HG03354 (cell line): Measurements from ENCODE around the gene CCDC12.

Experiments
- ATAC-seq: cut with Tn5 transposase; IDR thresholded peaks from one replicate; pipeline ENCODE4 v1.9.1; 2021; ENCODE audit warnings: mild to moderate bottlenecking; ENCODE audit not compliant: unreplicated experiment, poor library complexity, severe bottlenecking

The CCDC12 gene

GRCh38 chr3:46997453-46998091, 21.0 kb upstream of the CCDC12 start:
- no peak for ATAC-seq

DNA sequence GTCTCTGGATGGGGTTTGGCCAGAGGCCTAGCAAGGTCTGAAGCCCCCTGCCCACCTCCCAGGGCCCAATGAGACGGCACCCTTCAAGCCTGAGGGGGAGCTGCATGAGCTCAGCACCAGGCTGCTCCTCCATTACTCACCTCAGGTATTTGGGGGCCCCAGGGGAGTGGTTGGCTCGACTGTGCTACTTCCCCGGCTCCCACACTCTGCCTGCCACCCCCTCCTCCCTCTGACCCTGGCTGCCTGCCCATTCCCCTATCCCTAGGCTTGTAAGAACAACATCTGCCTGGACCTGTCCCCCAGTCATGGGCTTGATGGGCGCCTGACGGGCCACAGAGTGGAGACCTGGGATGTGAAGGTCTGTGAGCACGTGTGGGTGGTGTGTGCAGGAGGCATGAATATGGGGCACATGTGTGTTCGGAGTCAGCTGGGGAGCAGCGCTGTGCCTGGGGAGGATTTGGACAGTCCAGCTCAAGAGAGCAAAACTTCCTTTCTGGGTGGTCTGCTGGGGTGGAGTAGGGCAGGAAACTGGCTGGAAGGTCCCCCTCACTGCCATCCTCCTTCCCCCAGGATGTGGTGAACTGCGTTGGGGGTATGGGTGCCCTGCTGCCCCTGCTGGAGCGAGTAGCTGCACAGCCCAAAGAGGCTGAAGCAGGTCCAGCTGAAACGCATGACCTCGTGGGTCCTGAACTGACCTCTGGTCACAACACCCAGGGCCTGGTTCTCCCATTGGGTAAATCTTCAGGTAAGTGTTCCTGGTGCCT, 20.3 kb upstream of the CCDC12 start:
- no peak for ATAC-seq

- no peak for ATAC-seq
These were observed 19.5 kb upstream of the CCDC12 start for GRCh38 chr3:46995901-46996562.

- ATAC-seq, result no peak
These were observed 18.5 kb upstream of the CCDC12 start for GRCh38 chr3:46994801-46995731.

DNA sequence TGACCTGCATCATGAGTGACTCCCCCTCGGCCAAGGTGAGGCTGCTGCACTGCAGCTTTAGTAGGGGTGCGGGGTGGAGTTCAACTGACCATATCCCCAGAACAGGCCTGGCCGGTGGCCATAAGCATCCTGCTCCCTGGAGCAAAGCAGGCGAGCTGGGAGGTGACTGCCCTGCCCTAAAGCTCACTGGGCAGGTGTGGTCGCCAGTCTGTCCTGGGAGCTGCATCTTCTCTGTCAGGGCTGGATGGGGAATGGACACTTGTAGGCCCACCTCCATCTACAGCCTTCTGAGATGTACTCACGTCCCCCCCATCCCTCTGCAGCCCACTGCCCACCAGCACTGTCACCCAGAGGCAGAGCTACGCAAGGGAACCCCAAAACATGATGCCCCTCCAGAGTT, 17.4 kb upstream of the CCDC12 start:
- ATAC-seq, result no peak

DNA sequence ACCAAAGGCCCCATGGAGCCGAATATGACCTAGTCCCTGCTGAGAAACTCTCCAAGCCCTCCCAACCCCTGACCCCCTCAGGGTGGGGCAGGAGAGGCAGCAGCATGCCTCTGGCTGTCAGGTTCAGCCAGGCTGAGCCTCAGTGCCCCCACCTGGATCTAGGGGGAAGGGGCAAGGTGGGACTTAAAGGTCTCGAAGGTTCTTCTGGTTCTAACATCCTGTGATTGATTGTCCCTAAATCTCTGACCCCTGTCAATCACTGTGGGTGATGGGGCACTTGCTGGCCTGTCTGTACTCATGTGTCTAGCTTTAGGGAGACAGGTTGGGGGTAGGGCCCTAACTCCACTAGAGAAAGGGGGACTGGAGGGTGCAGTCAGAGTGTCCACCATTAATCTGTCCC, 16.7 kb upstream of the CCDC12 start:
- no peak for ATAC-seq

- ATAC-seq, result no peak
These were observed 15.7 kb upstream of the CCDC12 start for GRCh38 chr3:46992231-46992630.

DNA sequence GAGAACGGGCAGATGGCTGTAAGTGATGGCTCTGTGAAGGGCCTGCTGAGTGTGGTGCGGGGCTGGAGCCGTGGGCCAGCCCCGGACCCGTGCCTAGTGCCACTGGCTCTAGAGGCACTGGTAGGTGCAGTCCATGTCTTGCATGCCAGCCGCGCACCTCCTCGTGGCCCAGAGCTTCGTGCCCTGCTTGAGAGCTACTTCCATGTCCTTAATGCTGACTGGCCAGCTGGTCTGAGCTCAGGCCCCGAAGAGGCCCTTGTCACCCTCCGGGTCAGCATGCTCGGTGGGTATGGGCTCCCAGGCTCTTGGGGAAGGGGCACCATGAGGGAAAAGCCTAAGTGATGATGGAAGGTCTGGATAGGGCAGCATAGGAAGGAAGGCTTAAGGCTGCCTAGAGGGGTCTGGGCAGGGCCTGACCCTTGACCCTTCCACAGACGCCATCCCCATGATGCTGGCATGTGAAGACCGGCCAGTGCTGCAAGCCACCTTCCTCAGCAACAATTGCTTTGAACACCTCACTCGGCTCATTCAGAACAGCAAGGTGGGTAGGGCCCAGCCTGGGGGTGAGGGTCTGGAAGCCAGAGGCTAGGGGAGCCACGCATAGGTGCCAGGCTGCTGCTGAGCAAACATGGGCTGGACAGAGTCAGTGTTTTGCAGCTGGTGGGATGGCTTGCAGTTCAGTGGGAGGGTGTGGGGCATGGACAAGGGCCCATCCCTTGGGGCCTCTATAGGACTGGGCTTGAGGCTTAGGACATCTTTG, 15.0 kb upstream of the CCDC12 start:
- no peak for ATAC-seq

DNA sequence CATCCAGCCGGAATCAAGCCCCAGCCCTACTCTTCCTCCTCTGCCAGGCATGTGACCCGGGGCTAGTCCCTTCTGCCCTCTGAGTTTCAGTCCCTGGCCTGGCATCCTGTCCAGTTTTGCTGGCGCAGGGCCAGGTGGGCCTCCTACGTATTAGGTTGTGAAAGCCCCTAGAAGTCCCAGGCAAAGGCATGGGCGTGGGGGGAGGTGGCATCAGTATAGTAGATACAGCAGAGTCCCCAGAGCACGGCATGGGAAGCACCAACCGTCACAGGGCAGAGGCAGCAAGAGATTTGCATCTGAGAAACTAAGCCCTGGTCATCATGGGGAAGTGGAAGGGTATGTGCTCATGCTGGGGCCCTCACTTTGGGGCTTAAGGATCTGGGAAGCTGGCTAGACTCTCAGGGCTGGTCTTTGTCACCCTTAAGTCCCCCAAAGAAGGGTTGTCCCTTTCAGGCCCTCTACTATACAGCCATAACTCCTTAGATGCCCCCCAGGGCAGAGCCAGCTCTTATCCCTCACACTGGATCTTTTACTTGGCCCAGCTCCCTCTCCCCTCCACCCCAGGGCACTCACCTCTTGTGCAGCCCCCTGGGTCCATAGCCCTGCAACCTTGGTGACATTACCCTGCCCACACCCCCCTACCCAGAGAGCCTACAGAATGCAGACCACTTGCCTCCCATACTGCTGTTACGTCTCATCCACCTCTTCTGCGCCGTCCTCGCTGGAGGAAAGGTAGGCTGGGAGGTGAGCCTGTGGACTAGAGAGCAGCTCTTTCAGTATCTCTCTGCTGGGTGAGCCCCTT, 14.2 kb upstream of the CCDC12 start:
- ATAC-seq, result no peak

- no peak for ATAC-seq
These were observed 12.7 kb upstream of the CCDC12 start for GRCh38 chr3:46989146-46989810.

DNA sequence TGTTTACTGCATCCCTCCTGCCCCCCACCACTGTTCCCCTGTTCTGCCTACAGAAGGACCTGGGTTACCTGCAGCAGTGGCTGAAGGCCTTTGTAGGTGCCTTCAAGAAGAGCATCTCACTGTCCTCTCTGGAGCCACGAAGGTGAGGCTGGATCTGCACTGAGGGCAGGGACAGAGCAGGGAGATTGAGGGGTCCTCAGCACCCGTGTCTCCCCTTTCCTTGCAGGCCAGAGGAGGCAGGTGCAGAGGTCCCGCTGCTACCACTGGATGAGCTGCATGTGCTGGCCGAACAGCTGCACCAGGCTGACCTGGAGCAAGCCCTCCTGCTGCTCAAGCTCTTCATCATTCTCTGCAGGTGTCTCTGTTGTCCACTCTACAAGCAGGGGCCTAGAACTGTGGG, 12.1 kb upstream of the CCDC12 start:
- no peak for ATAC-seq

- peak; percentile 80 for ATAC-seq
These were observed 11.3 kb upstream of the CCDC12 start for GRCh38 chr3:46987743-46988401.

GRCh38 chr3:46987319-46987742, 10.8 kb upstream of the CCDC12 start:
- no peak for ATAC-seq

DNA sequence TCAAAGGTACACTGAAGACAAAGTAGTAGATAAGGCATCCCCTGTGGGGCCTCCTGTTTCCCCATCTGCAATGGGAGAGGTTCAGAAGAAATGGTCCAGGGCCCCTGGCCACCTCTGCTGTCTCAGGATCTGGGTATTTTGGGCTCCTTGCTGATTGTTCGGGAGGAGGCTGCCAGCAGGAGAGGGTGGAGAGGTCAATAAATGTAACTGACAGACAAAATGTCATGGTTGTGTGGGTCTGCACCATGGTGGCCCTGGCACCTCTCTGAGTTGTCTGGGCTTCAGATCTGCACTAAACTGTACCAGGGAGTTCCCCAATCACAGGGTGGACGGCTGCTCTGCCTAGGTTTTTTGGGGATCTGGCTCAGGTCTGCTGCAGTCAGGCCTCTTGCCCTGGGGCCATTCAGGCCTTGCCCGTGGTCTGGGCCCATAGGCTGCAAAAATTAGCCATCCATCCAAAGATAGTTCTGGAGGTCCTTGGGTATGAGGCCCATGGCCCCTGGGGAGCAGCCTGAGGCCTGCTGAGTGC, 10.3 kb upstream of the CCDC12 start:
- ATAC-seq, result no peak

DNA sequence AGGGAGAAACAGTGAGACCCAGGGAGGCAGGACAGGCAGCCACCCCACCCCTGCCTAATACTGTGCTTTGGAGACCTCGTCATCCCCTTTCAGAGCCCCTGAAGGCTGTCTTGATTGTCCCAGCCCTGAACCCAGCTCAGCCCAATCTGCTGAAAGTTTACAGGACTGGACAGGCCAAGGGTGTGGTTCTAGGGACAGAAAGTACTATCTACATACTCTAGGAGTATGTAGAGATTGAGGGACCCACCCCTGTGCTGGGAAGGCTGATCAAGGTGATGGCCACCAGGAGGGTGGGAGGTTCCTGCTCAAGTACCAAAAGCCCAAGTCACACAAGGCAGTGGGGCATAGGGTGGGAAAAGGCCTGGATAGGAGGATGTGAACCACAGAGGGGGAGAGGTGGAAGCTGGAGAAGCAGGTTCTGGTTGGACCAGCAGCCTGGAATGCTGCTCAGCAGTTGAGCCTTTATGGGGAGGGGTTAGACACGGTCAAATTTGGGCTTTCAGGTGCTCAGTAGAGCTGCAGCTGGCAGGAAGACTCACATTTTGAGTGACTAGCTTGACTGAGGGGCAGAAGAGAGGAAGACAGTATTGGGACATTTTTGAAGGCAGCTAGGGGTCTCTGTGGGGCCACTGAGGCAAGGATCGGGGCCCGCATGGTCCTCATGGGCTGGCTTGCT, 9.6 kb upstream of the CCDC12 start:
- no peak for ATAC-seq

DNA sequence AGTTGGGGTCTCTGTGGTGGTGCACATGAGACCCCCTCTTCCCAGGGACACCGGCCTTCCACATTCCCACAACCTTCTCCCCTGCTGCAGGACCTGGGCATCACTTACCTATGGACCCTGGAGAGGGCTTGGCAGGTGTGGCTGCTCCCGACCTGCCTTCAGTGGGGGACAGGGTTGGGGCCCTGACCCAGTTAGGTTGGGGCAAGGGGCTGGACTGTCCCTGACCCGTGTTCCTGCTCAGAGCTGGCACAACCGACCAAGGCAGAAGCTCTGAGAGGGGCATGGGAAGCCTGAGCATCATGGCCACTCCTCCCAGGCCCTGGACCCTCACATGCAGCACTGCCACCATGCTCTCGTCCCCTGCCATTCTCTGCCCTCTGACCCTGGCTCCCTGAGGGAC, 9.0 kb upstream of the CCDC12 start:
- no peak for ATAC-seq
